ENCODE data around the gene PTHLH. TPM values are rescaled to one million over a fixed set of nuclear protein-coding genes. Genes with fewer than 3 reads are reported as not detected.
A peak's percentile ranks its signal among the peaks of the same experiment; 100 is the strongest.

PTHLH gene
- total RNA-seq, 2 experiments from 2014 or later = not detected

DNA sequence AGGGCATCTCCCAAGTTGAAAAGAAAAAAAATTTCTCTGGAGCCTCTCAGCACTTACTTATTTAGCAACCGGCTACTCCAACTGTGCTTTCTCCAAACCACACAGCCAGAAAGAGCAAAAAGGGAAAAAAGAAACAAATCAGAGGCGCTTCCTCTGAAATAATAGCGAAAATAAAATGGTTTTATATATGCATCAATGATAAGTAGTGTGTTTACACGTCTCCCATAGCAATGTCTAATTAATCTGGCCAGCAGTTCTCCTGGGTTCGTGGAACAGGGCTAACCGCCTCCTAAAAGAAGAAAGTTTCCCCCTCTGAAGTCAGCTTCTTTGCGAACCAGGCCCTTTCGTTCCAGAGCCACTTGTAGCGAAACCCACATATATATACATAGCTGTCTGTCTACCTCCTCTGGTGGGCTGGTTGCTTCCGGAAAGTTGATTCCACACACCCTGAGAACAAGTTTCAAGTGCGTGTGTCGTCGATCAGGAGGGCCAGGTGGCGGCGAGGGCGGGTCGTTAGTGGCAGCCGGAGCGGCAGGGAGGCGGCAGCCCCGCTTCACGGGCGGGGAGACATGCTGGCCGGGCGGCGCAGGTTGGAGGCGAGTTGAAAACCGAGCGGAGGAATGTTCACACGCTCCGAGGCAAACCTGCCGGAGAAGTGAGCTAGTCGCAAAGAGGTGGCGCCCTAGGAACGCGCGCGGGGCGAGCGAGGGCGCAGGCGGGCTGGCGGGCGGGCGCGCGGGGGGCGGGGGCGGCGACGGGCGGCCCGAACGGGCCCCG, 2.7 kb downstream of the PTHLH start:
- no peaks in the 10 kb centered on the region for H3K36me3 Mint-ChIP-seq (ENCODE audit: low read depth)

GRCh38 chr12:27968972-27969623, 3.4 kb downstream of the PTHLH start:
- Mint-ChIP-seq H3K4me3 (peak overlapping the region; percentile 62), H3K27ac (no peak overlapping the region), H3K9me3 (no peaks in the 10 kb centered on the region), H3K36me3 (ENCODE audit: low read depth) (no peaks in the 10 kb centered on the region), H3K27me3 (peaks cover 80% of the 10 kb centered on the region), H3K4me1 (peaks cover 20% of the 10 kb centered on the region)
- ChIA-PET CTCF (no interaction called here), POLR2A (no interaction called here)
- no peak for DNase-seq

More for the DNA sequence above, 2.7 kb downstream of the PTHLH start:
- Mint-ChIP-seq H3K9me3 (no peaks in the 10 kb centered on the region), H3K4me1 (peaks cover 20% of the 10 kb centered on the region), H3K27ac (peak overlapping the region; percentile 11), H3K27me3 (peaks cover 82% of the 10 kb centered on the region), H3K4me3 (peak overlapping the region; percentile 62)
- DNase-seq = peak; percentile 37
- CTCF ChIA-PET = no interaction called here
- POLR2A ChIA-PET = no interaction called here

DNA sequence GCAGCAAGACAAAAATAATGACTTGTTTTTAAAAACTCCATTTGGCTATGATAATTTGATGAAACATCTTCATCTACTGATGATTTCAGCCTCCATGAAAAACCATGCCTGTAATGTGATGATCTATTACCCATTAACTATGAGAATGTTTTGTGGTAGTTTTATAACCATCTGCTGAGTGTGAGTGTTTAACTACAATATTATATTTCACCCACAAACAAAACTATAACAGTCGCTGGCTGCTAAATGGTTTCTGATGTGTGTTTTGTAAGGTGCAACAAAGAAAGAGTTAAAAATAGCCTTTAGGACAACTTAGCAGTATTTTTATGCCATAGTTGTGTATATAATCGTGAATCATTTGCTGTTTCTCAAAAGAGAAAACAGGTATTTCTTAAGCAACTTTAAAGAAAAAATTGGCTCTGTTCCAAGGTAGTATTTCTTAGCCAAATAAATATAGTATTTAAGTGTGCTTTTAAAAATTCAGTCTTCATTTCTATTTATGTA, 4.9 kb downstream of the PTHLH start:
- Mint-ChIP-seq H3K27me3 (peaks cover 74% of the 10 kb centered on the region), H3K4me1 (peaks cover 18% of the 10 kb centered on the region), H3K27ac (no peak overlapping the region), H3K4me3 (no peak overlapping the region), H3K36me3 (ENCODE audit: low read depth) (no peaks in the 10 kb centered on the region), H3K9me3 (no peaks in the 10 kb centered on the region)
- ChIA-PET POLR2A (no interaction called here), CTCF (no interaction called here)
- no peak for DNase-seq

DNA sequence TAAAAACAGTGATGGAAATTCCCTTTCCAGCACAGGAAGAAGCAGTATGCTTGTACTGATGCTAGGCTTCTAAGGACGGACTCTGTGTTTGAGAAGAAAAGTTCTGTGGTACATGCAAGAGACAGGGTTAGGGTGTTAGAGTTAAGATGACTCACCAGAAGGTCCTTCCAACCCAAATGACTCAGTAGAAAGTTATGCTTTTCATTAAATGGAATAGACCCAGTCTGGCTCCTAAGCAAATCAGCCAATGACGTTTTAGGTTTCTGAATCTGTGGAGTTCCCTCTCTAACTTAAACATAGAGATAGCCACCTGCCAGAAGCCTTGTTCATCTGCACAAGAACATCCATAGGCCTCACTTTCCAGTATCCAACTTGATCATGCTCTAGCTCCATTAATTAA, 5.7 kb downstream of the PTHLH start:
- no peak overlapping the region for H3K27ac Mint-ChIP-seq
- no peaks in the 10 kb centered on the region for H3K36me3 Mint-ChIP-seq (ENCODE audit: low read depth)
- H3K4me1 Mint-ChIP-seq = peaks cover 18% of the 10 kb centered on the region
- CTCF ChIA-PET = no interaction called here
- no peak overlapping the region for H3K4me3 Mint-ChIP-seq
- POLR2A ChIA-PET = no interaction called here
- no peaks in the 10 kb centered on the region for H3K9me3 Mint-ChIP-seq
- DNase-seq = no peak
- peaks cover 68% of the 10 kb centered on the region for H3K27me3 Mint-ChIP-seq

DNA sequence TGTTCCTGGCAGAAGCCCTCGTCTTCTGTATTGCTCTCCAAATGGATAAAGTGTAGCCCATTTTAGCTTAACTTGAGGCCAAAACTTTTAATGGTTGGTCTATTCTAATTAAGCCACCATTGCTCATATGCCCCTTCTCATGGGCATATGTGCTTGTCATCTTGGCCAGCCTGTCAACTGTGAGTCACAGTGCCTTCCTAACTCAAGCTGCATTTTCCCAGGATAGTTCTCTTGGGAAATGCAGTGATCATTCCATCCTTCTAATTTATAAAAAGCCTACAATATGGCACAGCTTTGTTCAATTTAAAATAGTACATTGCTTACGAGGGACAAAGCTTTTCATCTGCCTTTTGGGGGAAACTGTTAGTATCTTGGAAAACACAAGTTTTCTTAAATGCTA, 6.6 kb downstream of the PTHLH start:
- Mint-ChIP-seq H3K27me3 (peaks cover 64% of the 10 kb centered on the region), H3K9me3 (no peaks in the 10 kb centered on the region), H3K4me3 (no peak overlapping the region), H3K27ac (no peak overlapping the region), H3K36me3 (ENCODE audit: low read depth) (no peaks in the 10 kb centered on the region), H3K4me1 (peaks cover 16% of the 10 kb centered on the region)
- ChIA-PET CTCF (interaction anchor here (1.1 kb wide), 1 partner anchor 25 kb away, joined by 3 read pairs; no protein-coding TSS in a partner anchor), POLR2A (no interaction called here)
- no peak for DNase-seq

DNA sequence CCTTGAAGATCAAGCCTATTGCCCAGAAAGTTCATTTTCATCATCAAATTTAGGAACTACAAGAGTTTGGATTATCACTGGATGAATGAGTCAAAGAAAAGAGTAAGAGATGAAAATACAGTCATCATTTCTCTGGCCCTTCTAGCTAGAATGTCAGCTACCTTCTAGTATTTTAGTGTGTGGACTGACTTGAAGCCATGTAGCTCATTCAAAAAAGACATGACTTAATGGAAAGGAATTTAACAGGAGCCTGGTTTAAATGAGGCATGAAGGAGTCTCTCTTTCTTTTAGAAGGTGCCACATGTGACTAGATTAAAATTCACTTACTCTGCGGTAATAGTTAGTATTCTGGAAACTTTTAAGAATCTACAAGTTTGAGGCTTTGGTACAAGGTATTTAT, 7.1 kb downstream of the PTHLH start:
- DNase-seq = no peak
- Mint-ChIP-seq H3K4me3 (no peak overlapping the region), H3K36me3 (ENCODE audit: low read depth) (no peaks in the 10 kb centered on the region), H3K9me3 (no peaks in the 10 kb centered on the region), H3K27ac (no peak overlapping the region), H3K4me1 (peaks cover 13% of the 10 kb centered on the region), H3K27me3 (peaks cover 63% of the 10 kb centered on the region)
- CTCF ChIA-PET = interaction anchor here (1.1 kb wide), 1 partner anchor 25 kb away, joined by 3 read pairs; no protein-coding TSS in a partner anchor
- POLR2A ChIA-PET = no interaction called here

DNA sequence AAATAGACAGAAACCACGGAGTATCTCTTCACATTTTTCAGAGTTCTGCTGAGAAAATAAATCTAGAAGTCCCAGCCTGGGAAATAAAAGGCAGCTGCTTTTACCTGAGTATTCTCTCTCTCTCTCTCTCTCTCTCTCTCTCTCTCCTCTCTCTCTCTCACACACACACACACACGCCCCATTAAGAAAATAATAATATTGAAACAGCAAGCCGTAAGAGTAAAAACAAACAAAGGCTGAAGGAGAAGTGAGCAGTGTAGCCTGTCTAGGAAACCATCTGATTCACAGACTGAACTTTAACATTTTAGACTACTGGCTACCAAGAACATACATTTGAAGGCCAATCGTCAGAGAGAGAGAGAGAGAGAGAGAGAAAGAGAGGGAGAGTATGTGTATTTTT, 8.4 kb downstream of the PTHLH start:
- no peaks in the 10 kb centered on the region for H3K36me3 Mint-ChIP-seq (ENCODE audit: low read depth)
- POLR2A ChIA-PET = no interaction called here
- H3K4me1 Mint-ChIP-seq = peaks cover 4% of the 10 kb centered on the region
- no peaks in the 10 kb centered on the region for H3K9me3 Mint-ChIP-seq
- DNase-seq = no peak
- peaks cover 61% of the 10 kb centered on the region for H3K27me3 Mint-ChIP-seq
- H3K27ac Mint-ChIP-seq = no peak overlapping the region
- CTCF ChIA-PET = no interaction called here
- H3K4me3 Mint-ChIP-seq = no peak overlapping the region

- no peak overlapping the region for H3K4me3 Mint-ChIP-seq
- POLR2A ChIA-PET = no interaction called here
- H3K27ac Mint-ChIP-seq = no peak overlapping the region
- peaks cover 51% of the 10 kb centered on the region for H3K27me3 Mint-ChIP-seq
- CTCF ChIA-PET = no interaction called here
- no peaks in the 10 kb centered on the region for H3K4me1 Mint-ChIP-seq
- H3K36me3 Mint-ChIP-seq (ENCODE audit: low read depth) = no peaks in the 10 kb centered on the region
- no peak for DNase-seq
- H3K9me3 Mint-ChIP-seq = no peaks in the 10 kb centered on the region
These were observed 11.7 kb downstream of the PTHLH start for GRCh38 chr12:27960821-27961220.

GRCh38 chr12:27958675-27959074, 13.9 kb downstream of the PTHLH start:
- Mint-ChIP-seq H3K9me3 (no peaks in the 10 kb centered on the region), H3K4me1 (no peaks in the 10 kb centered on the region), H3K36me3 (ENCODE audit: low read depth) (no peaks in the 10 kb centered on the region), H3K27ac (no peak overlapping the region), H3K27me3 (peaks cover 45% of the 10 kb centered on the region), H3K4me3 (no peak overlapping the region)
- ChIA-PET CTCF (no interaction called here), POLR2A (no interaction called here)
- no peak for DNase-seq

GRCh38 chr12:27957366-27957765, 15.2 kb downstream of the PTHLH start:
- Mint-ChIP-seq H3K4me1 (no peaks in the 10 kb centered on the region), H3K4me3 (no peak overlapping the region), H3K27ac (no peak overlapping the region), H3K36me3 (ENCODE audit: low read depth) (no peaks in the 10 kb centered on the region), H3K9me3 (no peaks in the 10 kb centered on the region), H3K27me3 (peaks cover 37% of the 10 kb centered on the region)
- CTCF ChIA-PET = no interaction called here
- POLR2A ChIA-PET = no interaction called here
- no peak for DNase-seq

GRCh38 chr12:27953817-27954216, 18.7 kb downstream of the PTHLH start:
- H3K4me3 Mint-ChIP-seq = no peak overlapping the region
- peaks cover 26% of the 10 kb centered on the region for H3K27me3 Mint-ChIP-seq
- no peak overlapping the region for H3K27ac Mint-ChIP-seq
- CTCF ChIA-PET = no interaction called here
- H3K4me1 Mint-ChIP-seq = no peaks in the 10 kb centered on the region
- H3K9me3 Mint-ChIP-seq = no peaks in the 10 kb centered on the region
- POLR2A ChIA-PET = no interaction called here
- H3K36me3 Mint-ChIP-seq (ENCODE audit: low read depth) = no peaks in the 10 kb centered on the region
- no peak for DNase-seq

DNA sequence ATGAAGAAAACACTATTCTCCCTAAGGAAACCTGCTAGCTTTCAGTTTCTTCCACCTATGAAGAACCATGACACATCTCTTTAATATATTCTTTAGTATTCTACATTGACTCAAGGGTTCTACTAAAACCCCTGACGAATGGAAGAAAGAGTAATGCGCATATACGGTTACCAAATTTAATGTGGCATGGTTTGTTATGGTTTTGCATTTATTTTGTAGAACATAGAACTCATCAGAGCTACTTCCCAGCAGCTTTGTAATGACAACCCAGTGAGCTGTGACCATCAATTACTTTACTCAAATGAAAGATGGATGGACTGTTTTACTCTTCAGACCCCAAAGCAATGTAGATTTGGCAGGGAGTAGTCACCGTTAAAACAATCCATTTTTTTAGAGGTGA, 19.2 kb downstream of the PTHLH start:
- H3K9me3 Mint-ChIP-seq = no peaks in the 10 kb centered on the region
- H3K36me3 Mint-ChIP-seq (ENCODE audit: low read depth) = no peaks in the 10 kb centered on the region
- no peak overlapping the region for H3K4me3 Mint-ChIP-seq
- no peak overlapping the region for H3K27ac Mint-ChIP-seq
- CTCF ChIA-PET = interaction anchor here (0.8 to 0.9 kb wide), 2 partner anchors 13 to 220 kb away, joined by 3 read pairs; no protein-coding TSS in a partner anchor
- no peaks in the 10 kb centered on the region for H3K4me1 Mint-ChIP-seq
- DNase-seq = no peak
- H3K27me3 Mint-ChIP-seq = peaks cover 22% of the 10 kb centered on the region
- POLR2A ChIA-PET = no interaction called here

GRCh38 chr12:27952510-27952909, 20.0 kb downstream of the PTHLH start:
- H3K9me3 Mint-ChIP-seq = no peaks in the 10 kb centered on the region
- ChIA-PET POLR2A (no interaction called here), CTCF (interaction anchor here (0.8 to 0.9 kb wide), 2 partner anchors 12 to 219 kb away, joined by 3 read pairs; no protein-coding TSS in a partner anchor)
- DNase-seq = no peak
- peaks cover 20% of the 10 kb centered on the region for H3K27me3 Mint-ChIP-seq
- H3K27ac Mint-ChIP-seq = no peak overlapping the region
- H3K36me3 Mint-ChIP-seq (ENCODE audit: low read depth) = no peaks in the 10 kb centered on the region
- no peak overlapping the region for H3K4me3 Mint-ChIP-seq
- H3K4me1 Mint-ChIP-seq = no peaks in the 10 kb centered on the region

GRCh38 chr12:27951898-27952297, 20.6 kb downstream of the PTHLH start:
- Mint-ChIP-seq H3K27me3 (peaks cover 20% of the 10 kb centered on the region), H3K27ac (no peak overlapping the region), H3K4me1 (no peaks in the 10 kb centered on the region), H3K36me3 (ENCODE audit: low read depth) (no peaks in the 10 kb centered on the region), H3K9me3 (no peaks in the 10 kb centered on the region), H3K4me3 (no peak overlapping the region)
- DNase-seq = no peak
- CTCF ChIA-PET = no interaction called here
- POLR2A ChIA-PET = no interaction called here
